Breast epithelium (tissue), 3 donors: ENCODE measurements around the gene DACT3.

Source experiments
- CTCF ChIP-seq, 3 donors: fragments of 450-650 bp; IDR thresholded peaks; one replicate each; pipeline ENCODE4 v1.5.1; 2016 to 2017; ENCODE audit warnings: antibody characterized with exemption in 3 of 3, mild to moderate bottlenecking in 3 of 3, moderate library complexity in 3 of 3
- POLR2A ChIP-seq: fragments of 450-650 bp; IDR thresholded peaks from one replicate; pipeline ENCODE4 v1.6.1; 2016; ENCODE audit warnings: antibody characterized with exemption, mild to moderate bottlenecking, moderate library complexity
- POLR2AphosphoS5 ChIP-seq, 3 donors: sonication (generic); formaldehyde crosslinking; IDR thresholded peaks; one replicate each; pipeline ENCODE4 v1.6.1; 2017; ENCODE audit warnings: antibody characterized with exemption in 3 of 3

GRCh38 chr19:46598372-46598917, 62.5 kb downstream of the DACT3 start:
- TF ChIP-seq POLR2AphosphoS5 (IDR thresholded peaks at IDR 0.05) (no peak), POLR2A (no peak), CTCF (IDR thresholded peaks at IDR 0.05) (no peak)
